Osteocyte (in vitro differentiated cells): ENCODE data around the gene PRADC1. TPM values are rescaled to one million over a fixed set of nuclear protein-coding genes. Genes with fewer than 3 reads are reported as not detected.
"Not testable (repeated sequence)": the region's sequence is repeated elsewhere in the genome, so short reads cannot be mapped to it uniquely, and the experiment has no call there.

ENCODE experiments used
- DNase-seq: peaks from one replicate; pipeline ENCODE4 v3.0.0; 2021; ENCODE audit warnings: mixed read lengths; ENCODE audit not compliant: unreplicated experiment; ENCODE audit errors: extremely low spot score
- H3K27ac Mint-ChIP-seq: one replicate; pipeline ENCODE4 v1.8.0; 2021; ENCODE audit warnings: mild to moderate bottlenecking, mixed read lengths; ENCODE audit not compliant: unreplicated experiment
- H3K27me3 Mint-ChIP-seq: one replicate; pipeline ENCODE4 v1.8.0; 2021; ENCODE audit warnings: mixed read lengths; ENCODE audit not compliant: unreplicated experiment
- H3K36me3 Mint-ChIP-seq: one replicate; pipeline ENCODE4 v1.8.0; 2021; ENCODE audit warnings: mixed read lengths; ENCODE audit not compliant: unreplicated experiment
- H3K4me1 Mint-ChIP-seq: one replicate; pipeline ENCODE4 v1.8.0; 2021; ENCODE audit warnings: mixed read lengths; ENCODE audit not compliant: unreplicated experiment
- H3K4me3 Mint-ChIP-seq: one replicate; pipeline ENCODE4 v1.8.0; 2021; ENCODE audit warnings: mild to moderate bottlenecking, moderate library complexity, mixed read lengths; ENCODE audit not compliant: unreplicated experiment
- H3K9me3 Mint-ChIP-seq: one replicate; pipeline ENCODE4 v1.8.0; 2021; ENCODE audit warnings: mixed read lengths; ENCODE audit not compliant: unreplicated experiment
- CTCF ChIP-seq: fragments of 200-600 bp; sonication (generic); IDR thresholded peaks from 2 replicates; pipeline ENCODE4 v1.5.0; 2021; ENCODE audit warnings: antibody characterized with exemption, mild to moderate bottlenecking, moderate library complexity
- total RNA-seq: library from RNA; stranded (reverse); gene quantifications from 2 replicates; pipeline ENCODE4 v1.2.1, GENCODE V29; 2021

PRADC1 gene
- total RNA-seq, 1 donor from 2014 or later = 15.1 TPM

GRCh38 chr2:73210019-73210418 lies 23.0 kb downstream of the PRADC1 start:
- no peak for DNase-seq
- peaks cover 22% of the 10 kb centered on the region for H3K4me1 Mint-ChIP-seq
- H3K9me3 Mint-ChIP-seq = no peaks in the 10 kb centered on the region
- H3K27ac Mint-ChIP-seq = no peak overlapping the region
- H3K27me3 Mint-ChIP-seq = peaks cover 36% of the 10 kb centered on the region
- no peak for TF ChIP-seq CTCF
- no peak overlapping the region for H3K4me3 Mint-ChIP-seq
- no peaks in the 10 kb centered on the region for H3K36me3 Mint-ChIP-seq

GRCh38 chr2:73208258-73208657 lies 24.8 kb downstream of the PRADC1 start:
- H3K9me3 Mint-ChIP-seq = no peaks in the 10 kb centered on the region
- DNase-seq = no peak
- peaks cover 49% of the 10 kb centered on the region for H3K27me3 Mint-ChIP-seq
- no peak for TF ChIP-seq CTCF
- no peaks in the 10 kb centered on the region for H3K36me3 Mint-ChIP-seq
- H3K4me1 Mint-ChIP-seq = peaks cover 7% of the 10 kb centered on the region
- no peak overlapping the region for H3K4me3 Mint-ChIP-seq
- no peak overlapping the region for H3K27ac Mint-ChIP-seq

GRCh38 chr2:73205611-73206010 lies 27.4 kb downstream of the PRADC1 start:
- no peaks in the 10 kb centered on the region for H3K36me3 Mint-ChIP-seq
- no peak for DNase-seq
- no peak for TF ChIP-seq CTCF
- no peak overlapping the region for H3K4me3 Mint-ChIP-seq
- H3K9me3 Mint-ChIP-seq = no peaks in the 10 kb centered on the region
- H3K27me3 Mint-ChIP-seq = peaks cover 62% of the 10 kb centered on the region
- no peak overlapping the region for H3K27ac Mint-ChIP-seq
- H3K4me1 Mint-ChIP-seq = peaks cover 8% of the 10 kb centered on the region

- Mint-ChIP-seq H3K27ac (no peak overlapping the region), H3K4me3 (no peak overlapping the region), H3K27me3 (peaks cover 58% of the 10 kb centered on the region), H3K4me1 (peaks cover 8% of the 10 kb centered on the region), H3K9me3 (no peaks in the 10 kb centered on the region), H3K36me3 (no peaks in the 10 kb centered on the region)
- TF ChIP-seq CTCF = no peak
- no peak for DNase-seq
Observed at GRCh38 chr2:73203055-73203681, 29.9 kb downstream of the PRADC1 start.

GRCh38 chr2:73202156-73203054 lies 30.6 kb downstream of the PRADC1 start, which contains the start of gene NOTO:
Gene NOTO, plus strand, starts transcription at chr2:73202574. Its CDS starts 93 bp downstream, at chr2:73202667.
- Mint-ChIP-seq H3K27ac (no peak within 1 kb of the TSS), H3K9me3 (no peaks in the 10 kb centered on the region), H3K36me3 (no peaks in the 10 kb centered on the region), H3K4me3 (peak within 1 kb of the TSS; percentile 52), H3K27me3 (peaks cover 59% of the 10 kb centered on the region), H3K4me1 (peaks cover 8% of the 10 kb centered on the region)
- TF ChIP-seq CTCF = no peak
- DNase-seq = no peak

GRCh38 chr2:73200281-73200680 lies 32.8 kb downstream of the PRADC1 start:
- peaks cover 62% of the 10 kb centered on the region for H3K27me3 Mint-ChIP-seq
- not testable (repeated sequence) for H3K4me1 Mint-ChIP-seq, DNase-seq, H3K36me3 Mint-ChIP-seq, H3K27ac Mint-ChIP-seq, H3K9me3 Mint-ChIP-seq, H3K4me3 Mint-ChIP-seq
